BLaER1 (cell line): ENCODE measurements around the gene THEM5.

Experiments used
- H3K27ac ChIP-seq: shearing (Covaris generic); formaldehyde crosslinking; 2 replicates; pipeline ENCODE4 v1.8.1; 2022
- H3K27me3 ChIP-seq: shearing (Covaris generic); formaldehyde crosslinking; 2 replicates; pipeline ENCODE4 v1.8.1; 2022
- H3K36me3 ChIP-seq: shearing (Covaris generic); formaldehyde crosslinking; 2 replicates; pipeline ENCODE4 v1.8.1; 2022
- H3K4me1 ChIP-seq: shearing (Covaris generic); formaldehyde crosslinking; 2 replicates; pipeline ENCODE4 v1.8.1; 2022
- H3K4me2 ChIP-seq: shearing (Covaris generic); formaldehyde crosslinking; 2 replicates; pipeline ENCODE4 v1.8.1; 2022
- H3K4me3 ChIP-seq: shearing (Covaris generic); formaldehyde crosslinking; 2 replicates; pipeline ENCODE4 v1.8.1; 2022
- H3K9ac ChIP-seq: shearing (Covaris generic); formaldehyde crosslinking; 2 replicates; pipeline ENCODE4 v1.8.1; 2022
- H3K9me3 ChIP-seq: shearing (Covaris generic); formaldehyde crosslinking; 2 replicates; pipeline ENCODE4 v1.8.1; 2022
- H4K20me1 ChIP-seq: shearing (Covaris generic); formaldehyde crosslinking; 2 replicates; pipeline ENCODE4 v1.8.1; 2022
- Cebpa-rat ChIP-seq: shearing (Covaris generic); IDR thresholded peaks from 2 replicates; pipeline ENCODE4 v1.8.1; 2022

The THEM5 gene

DNA sequence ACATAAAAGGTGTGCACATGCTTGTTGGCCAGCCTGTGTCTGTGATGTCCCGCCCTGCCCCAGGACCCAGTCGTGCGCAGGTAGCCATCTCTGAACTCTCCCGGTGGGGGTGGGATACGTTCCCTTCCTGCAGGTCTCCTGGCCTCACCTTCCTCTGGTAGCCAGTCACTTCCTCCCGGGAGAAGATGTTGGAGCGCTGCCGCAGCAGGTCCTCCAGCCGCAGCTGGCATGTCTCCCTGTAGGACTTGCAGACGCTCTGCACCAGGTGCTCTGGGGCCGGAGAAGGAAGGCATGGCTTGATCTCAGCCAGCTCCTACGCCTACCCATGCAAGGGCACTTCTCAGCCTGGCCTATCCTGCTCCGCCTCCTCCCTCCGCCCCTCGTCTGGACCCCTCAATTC, 39.1 kb downstream of the THEM5 start:
- Histone ChIP-seq H3K9me3 (no peaks in the 10 kb centered on the region), H3K36me3 (no peaks in the 10 kb centered on the region)

DNA sequence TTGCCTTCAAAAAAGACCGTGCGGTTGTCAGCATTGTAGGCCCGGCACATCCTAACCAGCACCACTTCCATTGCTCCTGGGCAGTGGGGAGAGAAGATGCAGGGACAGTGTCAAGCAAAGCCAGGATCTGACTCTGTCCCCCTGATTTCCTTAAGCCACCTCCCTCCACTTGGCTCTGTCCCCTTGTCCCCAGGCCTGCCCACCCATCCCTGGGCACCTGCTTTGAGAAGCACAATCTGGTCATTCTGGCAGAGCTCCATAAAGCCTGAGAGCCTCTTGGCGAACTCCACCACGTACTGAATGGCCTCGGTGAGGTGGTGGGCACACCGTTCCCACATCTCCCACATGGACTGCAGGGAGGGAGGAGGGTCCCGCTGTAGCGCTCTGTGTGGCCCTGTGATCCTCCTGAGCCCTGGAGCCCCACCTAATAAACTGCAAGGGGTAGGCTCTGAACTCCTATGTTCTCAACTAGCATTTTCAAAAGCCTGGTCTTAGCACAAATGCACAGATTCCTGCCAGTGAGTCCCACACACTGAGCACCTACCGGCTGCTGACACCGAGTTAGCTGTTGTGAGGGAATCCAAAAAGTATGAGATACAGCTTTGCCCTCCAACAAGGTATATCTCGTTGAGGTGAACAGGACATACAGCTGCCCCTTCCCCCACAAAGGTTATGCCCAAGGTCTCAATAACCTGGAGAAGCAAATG, 40.1 kb downstream of the THEM5 start:
- H3K4me2 ChIP-seq, result no peak overlapping the region
- no peak overlapping the region for H3K27ac ChIP-seq
- H3K9ac ChIP-seq, result no peak overlapping the region
- no peaks in the 10 kb centered on the region for H3K36me3 ChIP-seq
- peaks cover 72% of the 10 kb centered on the region for H3K4me1 ChIP-seq
- H4K20me1 ChIP-seq, result no peaks in the 10 kb centered on the region
- no peaks in the 10 kb centered on the region for H3K27me3 ChIP-seq
- TF ChIP-seq Cebpa-rat, result no peak
- H3K9me3 ChIP-seq, result no peaks in the 10 kb centered on the region
- H3K4me3 ChIP-seq, result no peak overlapping the region

More for the DNA sequence above, 39.1 kb downstream of the THEM5 start:
- Histone ChIP-seq H3K27me3 (no peaks in the 10 kb centered on the region), H3K4me1 (peaks cover 72% of the 10 kb centered on the region), H3K27ac (no peak overlapping the region), H4K20me1 (no peaks in the 10 kb centered on the region), H3K4me3 (no peak overlapping the region), H3K4me2 (peak overlapping the region; percentile 86), H3K9ac (no peak overlapping the region)
- TF ChIP-seq Cebpa-rat, result no peak

DNA sequence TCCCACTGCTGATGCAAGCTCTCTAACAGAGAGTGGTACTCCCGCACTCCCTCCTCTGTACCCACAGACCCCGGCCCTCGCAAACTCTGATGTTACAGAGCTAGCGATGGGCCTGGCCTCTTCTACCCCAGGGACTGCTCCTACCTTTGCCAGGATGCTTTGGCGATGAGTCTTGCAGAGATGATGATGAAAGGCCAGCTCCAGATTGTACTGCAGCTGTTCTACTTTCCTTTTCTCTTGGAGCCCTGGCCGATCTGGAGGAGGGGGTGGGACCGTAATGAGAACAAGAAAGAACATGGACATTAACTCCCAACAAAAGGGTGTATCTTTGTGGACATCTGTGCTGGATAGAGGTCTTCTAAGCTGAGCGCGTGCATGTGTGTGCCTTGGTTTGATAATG, 42.3 kb downstream of the THEM5 start:
- no peaks in the 10 kb centered on the region for H3K27me3 ChIP-seq
- no peak overlapping the region for H3K9ac ChIP-seq
- no peak for TF ChIP-seq Cebpa-rat
- H3K4me2 ChIP-seq, result no peak overlapping the region
- H3K4me3 ChIP-seq, result no peak overlapping the region
- no peaks in the 10 kb centered on the region for H3K9me3 ChIP-seq
- no peaks in the 10 kb centered on the region for H4K20me1 ChIP-seq
- no peaks in the 10 kb centered on the region for H3K36me3 ChIP-seq
- no peak overlapping the region for H3K27ac ChIP-seq
- peaks cover 72% of the 10 kb centered on the region for H3K4me1 ChIP-seq

DNA sequence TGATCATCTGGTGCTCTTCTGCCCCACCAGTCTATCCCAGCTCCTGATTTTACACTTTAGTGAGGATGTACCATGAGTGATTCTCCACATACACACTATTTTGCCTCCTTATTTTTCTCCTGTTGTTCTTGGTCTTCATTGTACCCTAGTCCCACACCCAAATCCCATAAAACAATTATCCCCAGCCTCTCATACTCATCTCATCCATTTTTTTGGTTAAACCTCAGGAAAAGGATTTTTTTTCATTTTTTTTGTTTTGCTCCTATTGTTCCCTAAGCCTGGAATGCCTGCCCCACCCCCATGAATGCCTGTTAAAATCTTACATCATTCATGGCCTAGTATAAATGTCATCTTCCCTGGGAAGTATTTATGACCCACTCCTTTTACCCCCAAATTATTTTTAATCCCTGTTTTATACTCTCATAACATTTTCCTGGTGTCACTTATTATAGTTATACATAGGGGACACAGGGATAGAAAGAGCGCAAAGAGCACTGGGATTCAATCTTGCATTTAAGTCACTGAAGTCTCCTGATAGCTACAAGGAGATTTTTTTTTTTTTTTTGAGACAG, 43.4 kb downstream of the THEM5 start:
- H3K4me2 ChIP-seq, result no peak overlapping the region
- H3K9ac ChIP-seq, result no peak overlapping the region
- peaks cover 72% of the 10 kb centered on the region for H3K4me1 ChIP-seq
- no peak overlapping the region for H3K27ac ChIP-seq
- no peak for TF ChIP-seq Cebpa-rat
- H3K27me3 ChIP-seq, result no peaks in the 10 kb centered on the region
- no peak overlapping the region for H3K4me3 ChIP-seq
- H3K36me3 ChIP-seq, result no peaks in the 10 kb centered on the region
- no peaks in the 10 kb centered on the region for H4K20me1 ChIP-seq
- no peaks in the 10 kb centered on the region for H3K9me3 ChIP-seq

DNA sequence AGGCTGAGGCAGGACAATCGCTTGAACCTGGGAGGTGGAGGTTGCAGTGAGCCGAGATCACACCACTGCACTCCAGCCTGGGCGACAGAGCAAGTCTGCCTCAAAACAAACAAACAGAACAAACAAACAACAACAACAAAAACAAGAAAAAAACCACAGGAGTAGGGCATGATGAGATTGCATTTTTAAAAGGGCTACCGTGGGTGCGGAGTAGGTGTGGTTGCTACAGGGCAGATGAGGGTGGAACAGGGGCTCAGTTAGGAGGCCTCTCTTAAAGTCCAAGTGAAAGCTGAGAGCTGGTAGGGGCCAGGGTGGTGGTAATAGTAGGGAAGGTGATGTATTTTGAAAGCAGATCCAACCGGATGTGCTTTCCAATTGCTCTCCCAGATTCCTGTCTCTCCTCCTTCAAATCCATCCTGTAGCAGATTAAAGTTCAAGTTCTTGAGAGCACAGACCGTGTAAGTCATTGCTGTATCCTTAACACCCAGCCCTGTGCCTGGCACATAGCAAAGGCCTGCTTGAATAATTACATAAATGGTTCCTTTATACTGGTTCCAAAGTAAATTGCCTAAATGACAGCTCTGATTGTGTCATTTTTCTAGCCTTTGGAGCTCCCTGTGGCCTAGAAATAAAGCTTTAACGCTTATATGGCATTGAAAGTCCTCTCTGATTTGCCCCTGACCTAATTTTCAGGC, 44.1 kb downstream of the THEM5 start:
- Histone ChIP-seq H3K27ac (no peak overlapping the region), H3K36me3 (no peaks in the 10 kb centered on the region), H4K20me1 (no peaks in the 10 kb centered on the region), H3K9ac (no peak overlapping the region), H3K4me2 (no peak overlapping the region), H3K9me3 (no peaks in the 10 kb centered on the region), H3K4me3 (no peak overlapping the region), H3K27me3 (no peaks in the 10 kb centered on the region), H3K4me1 (peaks cover 72% of the 10 kb centered on the region)
- TF ChIP-seq Cebpa-rat, result no peak

DNA sequence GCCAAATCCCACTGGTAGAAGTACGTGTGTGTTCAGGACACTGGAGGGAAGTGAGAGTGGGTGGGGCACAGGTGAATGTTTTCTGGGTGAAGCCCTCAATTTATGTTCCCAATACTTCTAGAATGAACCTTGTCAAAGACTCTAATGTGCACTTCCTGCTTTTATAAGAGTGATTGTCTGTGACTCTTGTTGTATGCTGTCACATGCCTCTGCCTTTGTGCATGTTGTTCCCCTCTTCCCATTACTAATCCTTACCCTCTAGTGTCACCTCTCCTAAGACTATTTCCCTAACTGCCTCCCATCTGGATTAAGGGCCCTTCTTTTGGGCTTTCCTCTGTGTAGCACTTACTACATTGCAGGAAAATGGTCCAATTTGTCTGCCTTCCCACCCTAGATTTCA, 45.7 kb downstream of the THEM5 start:
- TF ChIP-seq Cebpa-rat, result no peak
- H3K27ac ChIP-seq, result no peak overlapping the region
- H3K4me3 ChIP-seq, result no peak overlapping the region
- H3K4me1 ChIP-seq, result peaks cover 73% of the 10 kb centered on the region
- H3K9ac ChIP-seq, result no peak overlapping the region
- H3K9me3 ChIP-seq, result no peaks in the 10 kb centered on the region
- no peaks in the 10 kb centered on the region for H4K20me1 ChIP-seq
- H3K27me3 ChIP-seq, result no peaks in the 10 kb centered on the region
- no peaks in the 10 kb centered on the region for H3K36me3 ChIP-seq
- H3K4me2 ChIP-seq, result peak overlapping the region; percentile 95

DNA sequence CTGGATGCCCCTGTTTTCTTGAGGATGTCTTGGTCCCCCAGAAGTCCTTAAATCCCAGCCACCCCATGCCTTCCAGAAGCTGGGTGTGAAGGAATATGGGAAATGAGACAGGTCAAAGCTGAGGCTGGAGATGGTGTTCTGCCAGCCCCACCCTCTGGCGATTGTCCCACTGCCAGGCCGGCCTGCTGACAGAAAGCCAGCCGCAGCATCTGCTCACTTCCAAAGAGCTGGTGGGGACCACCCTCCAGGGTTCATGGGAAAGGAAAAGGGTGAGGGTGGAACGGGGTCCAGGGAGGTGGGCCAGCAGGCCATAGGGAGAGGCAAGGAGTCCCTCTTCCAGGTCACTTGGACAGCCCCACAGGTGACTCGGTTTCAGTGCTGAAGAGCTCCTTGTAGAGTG, 46.4 kb downstream of the THEM5 start:
- Histone ChIP-seq H4K20me1 (no peaks in the 10 kb centered on the region), H3K27ac (peak overlapping the region; percentile 70; the same call in 1 of the 2 replicates), H3K4me1 (peaks cover 79% of the 10 kb centered on the region), H3K9me3 (no peaks in the 10 kb centered on the region), H3K4me3 (no peak overlapping the region), H3K27me3 (no peaks in the 10 kb centered on the region), H3K36me3 (no peaks in the 10 kb centered on the region), H3K9ac (no peak overlapping the region), H3K4me2 (peak overlapping the region; percentile 95)
- no peak for TF ChIP-seq Cebpa-rat

DNA sequence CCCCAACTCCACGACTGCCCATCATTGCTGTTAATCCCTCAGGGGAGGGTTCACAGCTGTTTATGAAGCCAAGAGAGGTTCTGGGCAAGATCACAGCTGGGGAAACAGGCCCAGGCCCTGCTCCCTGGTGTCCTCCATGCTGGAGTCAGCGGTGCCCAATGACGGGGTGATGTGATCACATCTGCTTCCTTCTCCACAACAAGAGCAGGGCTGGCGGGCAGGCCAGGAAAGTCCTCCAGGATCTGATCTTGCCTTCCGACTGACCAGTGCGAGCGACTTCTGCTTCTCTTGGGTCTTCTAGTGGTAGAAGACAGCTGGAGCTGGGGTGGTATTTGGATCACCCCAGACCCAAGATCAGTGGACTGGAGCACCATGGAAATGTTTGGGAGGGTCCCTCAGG, 47.3 kb downstream of the THEM5 start:
- peak overlapping the region; percentile 54; the same call in 1 of the 2 replicates for H3K9ac ChIP-seq
- H4K20me1 ChIP-seq, result no peaks in the 10 kb centered on the region
- no peaks in the 10 kb centered on the region for H3K27me3 ChIP-seq
- TF ChIP-seq Cebpa-rat, result no peak
- peak overlapping the region; percentile 95 for H3K4me2 ChIP-seq
- no peaks in the 10 kb centered on the region for H3K36me3 ChIP-seq
- H3K9me3 ChIP-seq, result no peaks in the 10 kb centered on the region
- peaks cover 88% of the 10 kb centered on the region for H3K4me1 ChIP-seq
- peak overlapping the region; percentile 6; the same call in 1 of the 2 replicates for H3K4me3 ChIP-seq
- peak overlapping the region; percentile 70 for H3K27ac ChIP-seq

DNA sequence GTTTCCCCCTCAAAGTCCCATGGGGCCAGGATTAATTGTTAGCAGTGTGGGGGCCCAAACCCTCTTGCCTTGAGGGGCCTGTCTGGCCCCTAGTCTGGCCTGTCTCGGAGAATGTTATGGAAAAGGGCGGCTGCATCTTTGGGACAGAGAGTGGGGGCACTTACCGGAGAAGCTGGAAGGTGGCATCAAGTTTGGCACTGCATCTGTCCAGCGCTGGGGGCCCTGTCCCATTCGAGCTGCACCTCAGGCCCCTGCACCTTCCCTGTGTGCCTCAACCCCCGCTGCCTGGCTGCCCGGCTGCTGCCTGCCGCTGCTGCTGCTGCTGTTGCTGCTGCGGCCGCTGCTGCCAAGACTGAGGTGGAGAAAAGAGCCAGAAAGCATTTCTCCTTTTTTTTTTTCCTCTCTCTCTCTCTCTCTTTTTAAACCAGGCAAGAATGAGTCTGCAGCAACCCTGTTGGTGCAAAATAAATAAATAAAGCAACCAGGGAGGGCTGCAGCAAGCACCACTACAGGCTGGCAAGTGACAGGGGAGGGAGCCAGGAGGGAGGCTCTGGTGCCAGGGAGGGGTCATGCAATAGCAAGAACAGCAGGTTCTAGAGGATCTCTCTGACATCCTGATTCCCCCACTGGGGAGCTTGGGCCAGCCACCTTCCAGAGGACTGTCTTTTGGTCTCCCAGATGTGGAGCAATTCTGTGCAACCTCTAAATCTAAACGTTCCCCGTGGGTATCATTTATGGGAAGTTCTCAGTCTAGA, 48.3 kb downstream of the THEM5 start, which contains the start of gene LINGO4:
Gene LINGO4, minus strand, starts transcription at position 354 of the 755 bp plus-strand sequence. CDS start 2,715 bp downstream, outside the sequence.
- H4K20me1 ChIP-seq, result no peaks in the 10 kb centered on the region
- no peak for TF ChIP-seq Cebpa-rat
- no peaks in the 10 kb centered on the region for H3K36me3 ChIP-seq
- H3K4me3 ChIP-seq, result peak within 1 kb of the TSS; percentile 45
- peak within 1 kb of the TSS; percentile 70 for H3K27ac ChIP-seq
- H3K4me2 ChIP-seq, result peak within 1 kb of the TSS; percentile 95
- H3K9me3 ChIP-seq, result no peaks in the 10 kb centered on the region
- peak within 1 kb of the TSS; percentile 54; the same call in 1 of the 2 replicates for H3K9ac ChIP-seq
- peaks cover 94% of the 10 kb centered on the region for H3K4me1 ChIP-seq
- no peaks in the 10 kb centered on the region for H3K27me3 ChIP-seq
